DOHH2 (cell line): Measurements from ENCODE around the gene RAB31.

Experiments used
- CTCF ChIP-seq: fragments of 200-600 bp; sonication (generic); IDR thresholded peaks from one replicate; pipeline ENCODE4 v1.5.1; 2014; ENCODE audit warnings: antibody characterized with exemption, mild to moderate bottlenecking, low read depth, low read length; ENCODE audit not compliant: poor library complexity, severe bottlenecking
- EZH2phosphoT487 ChIP-seq: fragments of 200-600 bp; sonication (generic); IDR thresholded peaks from 2 replicates; pipeline ENCODE4 v1.6.1; 2017; ENCODE audit warnings: borderline replicate concordance, mild to moderate bottlenecking, antibody characterized with exemption, low read length, moderate library complexity, mixed read lengths

DNA sequence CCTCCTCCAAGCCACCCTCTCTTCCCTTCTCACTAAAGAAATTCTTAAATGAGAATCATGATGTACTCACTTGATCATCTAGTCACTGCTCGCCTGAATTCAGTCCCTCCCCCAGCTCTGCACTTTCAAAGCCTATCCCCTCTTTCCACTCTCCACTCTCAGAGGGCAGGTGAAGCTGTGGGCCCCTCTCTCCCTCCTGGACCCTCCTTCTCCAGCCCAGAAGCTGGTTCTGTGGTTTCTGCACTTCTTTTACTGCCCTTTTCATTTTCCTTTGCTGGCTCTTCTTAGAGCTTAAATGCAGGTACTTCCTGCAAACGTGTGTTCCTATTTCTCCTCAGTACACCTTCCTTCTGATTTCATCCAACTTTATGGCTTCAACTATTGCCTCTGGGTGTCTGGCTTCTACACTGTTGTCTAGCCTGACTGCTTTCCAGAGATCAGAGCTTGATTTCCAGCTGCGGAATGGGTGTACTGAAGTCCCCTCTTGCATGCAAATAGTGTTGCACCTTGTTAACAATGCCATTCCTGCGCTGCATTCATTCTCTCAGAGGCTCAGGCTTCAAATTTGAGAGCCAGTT lies 162.4 kb downstream of the RAB31 start:
- no peak for TF ChIP-seq CTCF
- TF ChIP-seq EZH2phosphoT487: no peak
